ENCODE measurements around the gene ADAM30. TPM values are rescaled to one million over a fixed set of nuclear protein-coding genes. Genes with fewer than 3 reads are reported as not detected.

Gene ADAM30
- total RNA-seq, 1 donor from 2014 or later: not detected

DNA sequence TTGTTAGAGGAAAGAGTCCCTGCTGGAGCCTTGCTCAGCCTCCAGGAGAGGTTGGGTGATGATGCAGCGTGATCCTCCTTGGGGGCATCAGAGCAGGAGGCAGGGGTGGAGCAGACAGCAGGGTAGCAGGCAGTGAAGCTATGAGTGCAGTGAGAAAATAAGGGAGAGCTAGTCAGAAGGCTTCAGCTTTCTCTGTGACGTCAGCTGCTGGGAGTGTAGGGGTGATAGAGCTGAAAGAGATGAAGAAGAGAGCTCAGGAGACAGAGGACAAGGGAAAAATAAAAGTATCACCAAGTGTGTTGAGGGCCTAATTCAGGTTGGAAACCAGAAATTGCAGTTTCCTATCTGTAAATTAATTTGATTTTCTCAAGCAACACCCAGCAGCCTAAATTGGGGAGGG lies 2.2 kb upstream of the ADAM30 start:
- Histone ChIP-seq H3K4me3 (no peak overlapping the region), H3K9me3 (no peaks in the 10 kb centered on the region), H3K27me3 (ENCODE audit: low read depth) (no peaks in the 10 kb centered on the region), H3K36me3 (no peaks in the 10 kb centered on the region), H3K27ac (no peak overlapping the region), H3K4me1 (no peaks in the 10 kb centered on the region)
- TF ChIP-seq, protein P1, sequence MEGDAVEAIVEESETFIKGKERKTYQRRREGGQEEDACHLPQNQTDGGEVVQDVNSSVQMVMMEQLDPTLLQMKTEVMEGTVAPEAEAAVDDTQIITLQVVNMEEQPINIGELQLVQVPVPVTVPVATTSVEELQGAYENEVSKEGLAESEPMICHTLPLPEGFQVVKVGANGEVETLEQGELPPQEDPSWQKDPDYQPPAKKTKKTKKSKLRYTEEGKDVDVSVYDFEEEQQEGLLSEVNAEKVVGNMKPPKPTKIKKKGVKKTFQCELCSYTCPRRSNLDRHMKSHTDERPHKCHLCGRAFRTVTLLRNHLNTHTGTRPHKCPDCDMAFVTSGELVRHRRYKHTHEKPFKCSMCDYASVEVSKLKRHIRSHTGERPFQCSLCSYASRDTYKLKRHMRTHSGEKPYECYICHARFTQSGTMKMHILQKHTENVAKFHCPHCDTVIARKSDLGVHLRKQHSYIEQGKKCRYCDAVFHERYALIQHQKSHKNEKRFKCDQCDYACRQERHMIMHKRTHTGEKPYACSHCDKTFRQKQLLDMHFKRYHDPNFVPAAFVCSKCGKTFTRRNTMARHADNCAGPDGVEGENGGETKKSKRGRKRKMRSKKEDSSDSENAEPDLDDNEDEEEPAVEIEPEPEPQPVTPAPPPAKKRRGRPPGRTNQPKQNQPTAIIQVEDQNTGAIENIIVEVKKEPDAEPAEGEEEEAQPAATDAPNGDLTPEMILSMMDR (IDR thresholded peaks at IDR 0.05): no peak
- DNase-seq (no peak), ATAC-seq (no peak)
- intact Hi-C loops (cut with DNase I): no loop called here

GRCh38 chr1:119895102-119895501 lies 1.2 kb downstream of the ADAM30 start:
- Histone ChIP-seq H3K4me3 (no peak overlapping the region), H3K4me1 (no peaks in the 10 kb centered on the region), H3K9me3 (no peaks in the 10 kb centered on the region), H3K27me3 (ENCODE audit: low read depth) (no peaks in the 10 kb centered on the region), H3K36me3 (no peaks in the 10 kb centered on the region), H3K27ac (no peak overlapping the region)
- DNase-seq (no peak), ATAC-seq (no peak)
- TF ChIP-seq, protein P1 (IDR thresholded peaks at IDR 0.05): no peak
- intact Hi-C loops (cut with DNase I): no loop called here

DNA sequence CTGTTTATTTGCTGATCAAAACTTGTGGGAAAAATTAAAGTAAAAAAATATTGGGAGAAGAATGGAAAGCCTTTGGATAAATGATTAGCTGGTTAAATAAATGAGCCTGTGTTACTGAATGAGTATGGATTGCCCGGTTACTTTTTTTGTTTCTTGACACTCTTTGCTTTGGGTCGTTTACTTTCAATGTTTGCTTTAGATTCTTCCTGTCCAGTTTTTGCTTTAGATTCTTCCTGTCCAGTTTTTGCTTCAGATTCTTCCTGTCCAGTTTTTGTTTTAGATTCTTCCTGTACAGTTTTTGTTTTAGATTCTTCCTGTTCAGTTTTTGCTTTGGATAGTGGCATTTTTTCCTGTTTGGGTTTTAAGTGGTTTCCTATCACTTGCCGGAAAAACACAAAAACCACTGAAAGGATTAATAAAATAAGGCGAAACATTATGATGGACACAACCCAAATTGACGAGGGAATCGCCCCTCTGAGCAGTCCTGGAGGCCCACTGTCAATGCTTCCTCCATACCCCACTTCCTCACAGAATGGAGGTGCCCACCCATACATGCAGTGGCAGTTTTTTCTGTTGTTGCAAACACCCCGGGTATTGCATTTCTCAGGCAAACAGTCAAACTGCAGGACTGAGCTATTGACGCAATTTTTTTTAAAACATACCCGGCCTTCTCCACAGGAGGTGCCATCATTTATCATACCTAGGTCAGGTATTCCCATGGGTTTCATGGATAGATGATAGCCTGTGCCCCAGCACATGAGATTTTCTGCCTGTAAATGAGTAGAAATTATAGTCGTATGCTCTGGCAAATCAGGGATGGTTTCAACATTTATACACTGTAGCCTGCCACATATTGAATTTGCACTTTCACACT lies 2.3 kb downstream of the ADAM30 start:
- Histone ChIP-seq H3K9me3 (no peaks in the 10 kb centered on the region), H3K27ac (no peak overlapping the region), H3K4me1 (no peaks in the 10 kb centered on the region), H3K27me3 (ENCODE audit: low read depth) (no peaks in the 10 kb centered on the region), H3K4me3 (no peak overlapping the region), H3K36me3 (no peaks in the 10 kb centered on the region)
- intact Hi-C loops (cut with DNase I): no loop called here
- DNase-seq (no peak), ATAC-seq (no peak)
- TF ChIP-seq, protein P1 (IDR thresholded peaks at IDR 0.05): no peak

GRCh38 chr1:119893238-119893791 lies 3.0 kb downstream of the ADAM30 start:
- intact Hi-C loops (cut with DNase I): no loop called here

DNA sequence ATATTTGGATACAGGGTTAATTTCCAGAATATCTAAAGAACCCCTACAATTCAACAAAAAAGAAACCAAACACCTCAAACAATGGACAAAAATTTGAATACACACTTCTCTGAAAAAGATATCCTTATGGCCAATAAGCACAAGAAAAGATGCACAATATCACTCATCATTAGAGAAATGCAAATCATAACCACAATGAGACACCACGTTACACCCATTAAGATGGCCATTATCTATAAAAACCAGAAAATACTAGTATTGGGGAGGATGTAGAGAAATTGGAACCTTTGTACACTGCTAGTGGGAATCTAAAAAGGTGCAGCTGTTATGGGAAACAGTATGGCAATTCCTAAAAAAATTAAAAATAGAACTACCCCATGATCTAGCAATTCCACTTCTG lies 4.9 kb downstream of the ADAM30 start:
- intact Hi-C loops (cut with DNase I): no loop called here
- TF ChIP-seq, protein P1 (IDR thresholded peaks at IDR 0.05): no peak
- Histone ChIP-seq H3K4me3 (no peak overlapping the region), H3K4me1 (no peaks in the 10 kb centered on the region), H3K36me3 (no peaks in the 10 kb centered on the region), H3K27ac (no peak overlapping the region), H3K9me3 (no peaks in the 10 kb centered on the region), H3K27me3 (ENCODE audit: low read depth) (no peaks in the 10 kb centered on the region)
- ATAC-seq (no peak), DNase-seq (no peak)

More at GRCh38 chr1:119893238-119893791, 3.0 kb downstream of the ADAM30 start:
- Histone ChIP-seq H3K4me3 (no peak overlapping the region), H3K27ac (no peak overlapping the region), H3K9me3 (no peaks in the 10 kb centered on the region), H3K36me3 (no peaks in the 10 kb centered on the region), H3K27me3 (ENCODE audit: low read depth) (no peaks in the 10 kb centered on the region), H3K4me1 (no peaks in the 10 kb centered on the region)
- DNase-seq (no peak), ATAC-seq (no peak)
- TF ChIP-seq, protein P1 (IDR thresholded peaks at IDR 0.05): no peak
